ENCODE results near the gene METTL1. TPM values are rescaled to one million over a fixed set of nuclear protein-coding genes. Genes with fewer than 3 reads are reported as not detected.

METTL1 gene
- total and polyA plus RNA-seq, 7 donors: 3.8 to 16.7 (median 9.3) TPM

DNA sequence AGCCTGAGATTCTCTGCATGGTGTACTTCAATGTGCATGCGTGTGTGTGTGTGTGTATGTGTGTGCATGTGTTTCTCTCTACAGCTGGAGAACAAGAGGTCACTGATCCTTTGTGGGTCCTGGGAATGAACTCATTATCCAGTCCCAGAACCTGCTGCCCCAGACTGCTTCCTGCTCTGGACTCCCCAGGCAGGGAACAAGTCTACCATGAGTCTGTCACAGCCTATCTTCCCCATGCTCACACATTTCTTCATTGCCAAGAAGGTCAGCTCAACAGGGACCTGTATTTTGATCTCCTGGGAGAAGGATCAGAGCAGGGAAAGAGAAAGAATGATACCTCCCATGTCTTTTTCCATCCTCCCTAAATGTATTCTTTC, 30.5 kb downstream of the METTL1 start:
- WGBS, 2 donors: 35 to 75% methylated on average over 1 of the region's 1 CpG
- intact Hi-C loops (cut with DNase I): no loop called here
- TF ChIP-seq POLR2AphosphoS5 (IDR thresholded peaks at IDR 0.05) (no peak), POLR2A (IDR thresholded peaks at IDR 0.05) (no peak), EP300 (IDR thresholded peaks at IDR 0.05) (no peak)
- TF ChIP-seq, protein P1, sequence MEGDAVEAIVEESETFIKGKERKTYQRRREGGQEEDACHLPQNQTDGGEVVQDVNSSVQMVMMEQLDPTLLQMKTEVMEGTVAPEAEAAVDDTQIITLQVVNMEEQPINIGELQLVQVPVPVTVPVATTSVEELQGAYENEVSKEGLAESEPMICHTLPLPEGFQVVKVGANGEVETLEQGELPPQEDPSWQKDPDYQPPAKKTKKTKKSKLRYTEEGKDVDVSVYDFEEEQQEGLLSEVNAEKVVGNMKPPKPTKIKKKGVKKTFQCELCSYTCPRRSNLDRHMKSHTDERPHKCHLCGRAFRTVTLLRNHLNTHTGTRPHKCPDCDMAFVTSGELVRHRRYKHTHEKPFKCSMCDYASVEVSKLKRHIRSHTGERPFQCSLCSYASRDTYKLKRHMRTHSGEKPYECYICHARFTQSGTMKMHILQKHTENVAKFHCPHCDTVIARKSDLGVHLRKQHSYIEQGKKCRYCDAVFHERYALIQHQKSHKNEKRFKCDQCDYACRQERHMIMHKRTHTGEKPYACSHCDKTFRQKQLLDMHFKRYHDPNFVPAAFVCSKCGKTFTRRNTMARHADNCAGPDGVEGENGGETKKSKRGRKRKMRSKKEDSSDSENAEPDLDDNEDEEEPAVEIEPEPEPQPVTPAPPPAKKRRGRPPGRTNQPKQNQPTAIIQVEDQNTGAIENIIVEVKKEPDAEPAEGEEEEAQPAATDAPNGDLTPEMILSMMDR (IDR thresholded peaks at IDR 0.05): no peak
- Histone ChIP-seq H3K27ac (no peak overlapping the region), H3K9me3 (no peaks in the 10 kb centered on the region), H3K27me3 (peaks cover 29 to 49% (median 29%) of the 10 kb centered on the region in 3 donors), H3K4me1 (peaks cover 0 to 43% (median 40%) of the 10 kb centered on the region in 4 donors), H3K36me3 (peaks cover 0 to 2% (median under 1%) of the 10 kb centered on the region in 4 donors), H3K4me3 (peak overlapping the region in 2 of 4 donors; percentile 8 to 20)
- no peak for DNase-seq

DNA sequence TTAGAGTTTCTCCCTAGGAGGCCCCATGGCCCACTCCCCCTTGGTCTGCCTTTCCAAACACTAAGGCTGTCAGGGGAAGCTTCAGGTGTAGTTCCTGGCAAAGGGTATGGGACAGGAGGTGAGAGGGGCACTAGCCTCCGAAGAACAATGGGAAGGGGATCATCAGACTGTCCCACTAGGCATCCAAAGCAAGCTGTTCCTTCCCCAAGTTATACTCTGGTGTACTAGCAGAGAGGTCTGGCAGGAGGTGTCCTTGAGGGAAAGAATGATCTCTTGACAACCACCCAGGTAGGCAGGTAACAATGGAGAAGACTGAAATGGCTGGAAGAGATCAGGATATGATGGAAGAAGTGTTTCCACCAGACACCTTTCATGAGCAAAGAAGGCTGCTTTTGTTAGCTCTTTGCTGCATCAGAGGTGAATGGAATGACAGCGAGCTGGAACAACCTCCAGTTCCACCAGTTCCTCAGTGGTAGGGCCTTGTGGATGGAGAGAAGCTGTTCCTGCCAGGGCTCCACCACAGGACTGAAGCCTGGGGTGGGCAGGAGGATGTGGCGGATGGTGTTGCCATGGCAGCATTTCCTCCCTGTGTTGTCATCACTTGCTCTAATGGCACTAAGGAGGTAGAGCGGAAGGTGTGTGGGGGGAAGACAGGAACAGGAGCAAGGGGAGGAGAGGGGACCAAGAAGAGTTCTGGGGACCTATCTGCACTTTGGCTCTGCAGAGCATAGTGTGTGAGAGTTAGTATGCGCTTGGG, 31.1 kb downstream of the METTL1 start:
- Histone ChIP-seq H3K27me3 (peaks cover 33 to 54% (median 35%) of the 10 kb centered on the region in 3 donors), H3K4me3 (no peak overlapping the region), H3K36me3 (no peaks in the 10 kb centered on the region), H3K27ac (no peak overlapping the region), H3K9me3 (no peaks in the 10 kb centered on the region), H3K4me1 (peaks cover 0 to 49% (median 42%) of the 10 kb centered on the region in 4 donors)
- DNase-seq: no peak
- TF ChIP-seq POLR2AphosphoS5 (IDR thresholded peaks at IDR 0.05): no peak
- TF ChIP-seq, protein P1 (IDR thresholded peaks at IDR 0.05): no peak
- no peak for TF ChIP-seq EP300 (IDR thresholded peaks at IDR 0.05)
- no peak for TF ChIP-seq POLR2A (IDR thresholded peaks at IDR 0.05)
- 42 to 71% methylated on average over 5 of the region's 5 CpGs for WGBS, 2 donors
- intact Hi-C loops (cut with DNase I): no loop called here

DNA sequence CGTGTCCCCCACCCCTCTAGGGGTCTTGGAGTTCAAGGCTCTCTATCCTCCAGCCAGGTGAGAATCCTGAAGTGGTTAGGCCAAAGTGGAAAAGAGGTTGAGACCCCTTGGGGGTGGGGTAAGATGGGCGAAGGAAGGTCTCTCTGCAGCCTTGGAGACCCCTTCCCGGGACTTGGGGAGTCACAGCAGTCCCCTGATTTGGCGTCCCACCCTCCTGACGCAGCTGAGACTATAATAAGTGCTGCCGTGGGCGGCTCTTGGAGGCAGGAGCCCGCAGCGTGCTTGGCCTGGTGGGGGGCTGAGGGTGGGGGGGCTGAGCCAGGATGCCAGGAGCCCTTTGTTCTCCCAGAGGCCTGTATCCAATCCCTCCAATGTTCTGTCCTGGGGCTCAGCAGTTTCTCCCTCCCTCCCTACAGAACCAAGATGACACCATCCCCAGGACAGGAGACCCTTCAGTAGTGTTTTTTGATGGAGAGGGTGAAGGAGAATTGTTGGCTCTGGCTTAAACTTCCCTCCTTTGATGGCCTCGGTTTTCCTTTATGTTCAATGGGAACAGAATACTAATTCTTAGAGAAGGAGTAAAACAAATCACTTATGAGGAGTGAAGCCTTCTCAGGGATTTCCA, 31.9 kb downstream of the METTL1 start:
- no peak overlapping the region for H3K27ac ChIP-seq
- DNase-seq: no peak
- TF ChIP-seq, protein P1 (IDR thresholded peaks at IDR 0.05): no peak
- TF ChIP-seq POLR2A (IDR thresholded peaks at IDR 0.05): no peak
- no peaks in the 10 kb centered on the region for H3K9me3 ChIP-seq
- H3K4me1 ChIP-seq: peaks cover 0 to 45% (median 42%) of the 10 kb centered on the region in 4 donors
- WGBS, 2 donors: 33 to 53% methylated on average over 10 of the region's 10 CpGs
- H3K36me3 ChIP-seq: no peaks in the 10 kb centered on the region
- intact Hi-C loops (cut with DNase I): no loop called here
- H3K27me3 ChIP-seq: peaks cover 38 to 62% (median 43%) of the 10 kb centered on the region in 3 donors
- no peak overlapping the region for H3K4me3 ChIP-seq

DNA sequence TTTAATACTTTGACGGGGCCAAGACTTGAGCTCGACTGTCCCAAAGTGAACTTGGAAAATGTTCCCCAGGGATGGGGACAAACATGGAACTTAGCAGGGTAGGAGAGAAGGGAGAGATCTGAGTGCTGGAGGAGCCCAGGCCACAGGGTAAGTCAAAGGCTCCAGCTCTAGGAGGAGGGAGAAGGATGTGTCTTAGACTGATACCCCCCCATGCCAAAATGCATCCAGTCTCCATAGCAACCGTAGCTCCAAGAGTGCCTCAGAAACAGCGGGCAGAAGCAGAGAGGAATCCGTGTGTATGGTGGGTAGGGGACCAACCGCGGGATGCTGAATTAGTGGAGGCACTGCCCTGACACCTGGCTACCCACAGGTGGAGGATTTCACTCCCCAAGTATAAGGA, 32.5 kb downstream of the METTL1 start:
- TF ChIP-seq POLR2A (IDR thresholded peaks at IDR 0.05) (no peak), POLR2AphosphoS5 (IDR thresholded peaks at IDR 0.05) (no peak), EP300 (IDR thresholded peaks at IDR 0.05) (no peak)
- TF ChIP-seq, protein P1 (IDR thresholded peaks at IDR 0.05): no peak
- no peak overlapping the region for H3K4me3 ChIP-seq
- no peaks in the 10 kb centered on the region for H3K36me3 ChIP-seq
- WGBS, 2 donors: 21 to 59% methylated on average over 7 of the region's 7 CpGs
- H3K4me1 ChIP-seq: peaks cover 0 to 44% (median 42%) of the 10 kb centered on the region in 4 donors
- no peak overlapping the region for H3K27ac ChIP-seq
- DNase-seq: no peak
- intact Hi-C loops (cut with DNase I): no loop called here
- peaks cover 42 to 69% (median 44%) of the 10 kb centered on the region in 3 donors for H3K27me3 ChIP-seq
- H3K9me3 ChIP-seq: no peaks in the 10 kb centered on the region

Data from sigmoid colon (tissue), 7 donors.